Keratinocyte (primary cell): ENCODE data around the gene MERTK.

Experiments used
- EZH2 ChIP-seq: IDR thresholded peaks from one replicate; pipeline ENCODE4 v1.6.1; 2012; ENCODE audit warnings: inconsistent platforms, mild to moderate bottlenecking, low read length, moderate library complexity
- TF ChIP-seq, protein P1 (sequence below), 3 experiments: IDR thresholded peaks in 1 of 3; conservative IDR thresholded peaks in 1 of 3; optimal IDR thresholded peaks in 1 of 3; 2 replicates in 2 of 3; 3 replicates in 1 of 3; pipeline versions ENCODE3 to v1.5.1; 2011; ENCODE audit warnings: low read length in 3 of 3, mild to moderate bottlenecking in 3 of 3, moderate library complexity in 2 of 3, control low read depth in 1 of 3, inconsistent platforms in 1 of 3; ENCODE audit not compliant: insufficient read depth in 2 of 3; ENCODE audit errors: extremely low read depth in 1 of 3

DNA sequence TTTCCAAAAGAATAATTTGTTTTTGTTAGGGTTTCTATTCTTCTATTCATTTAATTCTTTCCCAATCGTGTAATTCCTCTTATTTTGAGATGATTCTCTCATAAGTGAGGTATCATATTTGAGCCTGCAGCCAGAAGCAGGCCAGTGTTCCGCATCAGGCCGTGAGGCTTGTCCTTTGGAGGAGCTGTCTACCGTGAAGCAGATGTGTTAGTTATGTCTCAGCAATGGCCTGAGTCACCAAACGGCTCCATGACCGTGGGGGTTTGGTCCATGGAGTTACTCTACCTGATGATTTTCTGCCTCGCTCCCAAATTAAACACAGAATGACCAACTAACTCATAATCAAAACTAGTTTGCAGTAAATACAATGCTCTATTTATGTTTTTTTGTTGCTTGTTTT is 92.4 kb downstream of the MERTK start:
- TF ChIP-seq, protein P1, sequence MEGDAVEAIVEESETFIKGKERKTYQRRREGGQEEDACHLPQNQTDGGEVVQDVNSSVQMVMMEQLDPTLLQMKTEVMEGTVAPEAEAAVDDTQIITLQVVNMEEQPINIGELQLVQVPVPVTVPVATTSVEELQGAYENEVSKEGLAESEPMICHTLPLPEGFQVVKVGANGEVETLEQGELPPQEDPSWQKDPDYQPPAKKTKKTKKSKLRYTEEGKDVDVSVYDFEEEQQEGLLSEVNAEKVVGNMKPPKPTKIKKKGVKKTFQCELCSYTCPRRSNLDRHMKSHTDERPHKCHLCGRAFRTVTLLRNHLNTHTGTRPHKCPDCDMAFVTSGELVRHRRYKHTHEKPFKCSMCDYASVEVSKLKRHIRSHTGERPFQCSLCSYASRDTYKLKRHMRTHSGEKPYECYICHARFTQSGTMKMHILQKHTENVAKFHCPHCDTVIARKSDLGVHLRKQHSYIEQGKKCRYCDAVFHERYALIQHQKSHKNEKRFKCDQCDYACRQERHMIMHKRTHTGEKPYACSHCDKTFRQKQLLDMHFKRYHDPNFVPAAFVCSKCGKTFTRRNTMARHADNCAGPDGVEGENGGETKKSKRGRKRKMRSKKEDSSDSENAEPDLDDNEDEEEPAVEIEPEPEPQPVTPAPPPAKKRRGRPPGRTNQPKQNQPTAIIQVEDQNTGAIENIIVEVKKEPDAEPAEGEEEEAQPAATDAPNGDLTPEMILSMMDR (optimal IDR thresholded peaks at IDR 0.05 in 1 of 3, IDR thresholded peaks at IDR 0.05 in 1 of 3, conservative IDR thresholded peaks at IDR 0.05 in 1 of 3; ENCODE audit: extremely low read depth in 1 of 3, insufficient read depth in 2 of 3, low read length in 3 of 3), result no peak
- TF ChIP-seq EZH2, result no peak
